ENCODE results near the gene SEC14L6.
"Not testable (repeated sequence)": the region's sequence is repeated elsewhere in the genome, so short reads cannot be mapped to it uniquely, and the experiment has no call there.

Gene SEC14L6

DNA sequence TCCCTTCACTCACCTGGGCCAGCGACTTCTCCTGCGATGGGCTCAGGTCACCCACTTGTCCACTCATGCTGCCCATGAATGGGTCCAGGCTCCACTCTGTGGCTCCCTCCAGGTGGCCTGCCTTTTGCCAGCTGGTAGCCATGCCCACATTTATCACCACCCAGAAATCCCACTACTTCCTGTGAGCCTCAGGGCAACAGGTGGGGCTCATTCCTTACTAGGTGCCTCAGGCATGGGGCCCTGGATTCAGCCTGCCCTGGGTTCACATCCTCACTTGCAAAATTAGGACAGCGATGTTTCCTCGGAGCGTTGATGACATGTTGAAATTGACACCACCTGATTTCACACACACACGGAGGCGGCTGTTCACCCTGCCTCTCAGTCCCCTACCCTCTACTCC, at the start of gene SEC14L6:
SEC14L6 (minus strand) TSS at position 126 of the 400 bp plus-strand sequence; CDS start at position 67, 59 bp downstream.
- in situ Hi-C loops (cut with MboI; ENCODE audit: low sequenced_read_pairs), result no loop called here

DNA sequence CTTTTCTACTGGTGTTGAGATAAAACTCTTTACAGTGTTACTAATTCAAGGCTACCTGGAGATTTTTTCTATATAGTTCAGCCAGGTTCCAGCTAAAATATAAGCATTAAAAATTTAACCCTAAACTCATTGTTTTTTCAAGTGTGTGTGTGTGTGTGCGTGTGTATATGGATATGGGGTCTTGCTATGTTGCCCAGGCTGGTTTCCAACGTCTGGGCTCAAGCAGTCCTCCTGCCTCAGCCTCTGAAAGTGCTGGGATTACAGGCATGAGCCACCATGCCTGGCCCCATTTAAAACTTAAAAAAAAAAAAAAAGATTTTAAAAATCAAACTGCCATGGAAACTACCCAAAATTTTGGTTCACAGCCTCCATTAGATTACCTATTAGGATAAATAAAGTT, 49.7 kb upstream of the SEC14L6 start:
- in situ Hi-C loops (cut with MboI; ENCODE audit: low sequenced_read_pairs), result no loop called here

DNA sequence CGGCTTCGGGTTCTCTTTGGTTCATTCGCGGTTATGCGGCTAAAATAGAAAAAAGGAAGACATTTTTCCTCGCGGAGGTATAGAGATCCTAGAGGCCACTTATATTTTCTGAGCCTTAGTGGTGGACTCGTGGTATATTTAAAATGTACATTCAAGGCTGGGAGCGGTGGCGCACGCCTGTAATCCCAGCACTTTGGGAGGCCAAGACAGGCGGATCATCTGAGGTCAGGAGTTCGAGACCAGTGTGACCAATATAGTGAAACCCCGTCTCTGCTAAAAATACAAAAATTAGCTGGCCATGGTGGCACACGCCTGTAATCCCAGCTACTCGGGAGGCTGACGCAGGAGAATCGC, 45.8 kb upstream of the SEC14L6 start:
- in situ Hi-C loops (cut with MboI; ENCODE audit: low sequenced_read_pairs), result not testable (repeated sequence)

DNA sequence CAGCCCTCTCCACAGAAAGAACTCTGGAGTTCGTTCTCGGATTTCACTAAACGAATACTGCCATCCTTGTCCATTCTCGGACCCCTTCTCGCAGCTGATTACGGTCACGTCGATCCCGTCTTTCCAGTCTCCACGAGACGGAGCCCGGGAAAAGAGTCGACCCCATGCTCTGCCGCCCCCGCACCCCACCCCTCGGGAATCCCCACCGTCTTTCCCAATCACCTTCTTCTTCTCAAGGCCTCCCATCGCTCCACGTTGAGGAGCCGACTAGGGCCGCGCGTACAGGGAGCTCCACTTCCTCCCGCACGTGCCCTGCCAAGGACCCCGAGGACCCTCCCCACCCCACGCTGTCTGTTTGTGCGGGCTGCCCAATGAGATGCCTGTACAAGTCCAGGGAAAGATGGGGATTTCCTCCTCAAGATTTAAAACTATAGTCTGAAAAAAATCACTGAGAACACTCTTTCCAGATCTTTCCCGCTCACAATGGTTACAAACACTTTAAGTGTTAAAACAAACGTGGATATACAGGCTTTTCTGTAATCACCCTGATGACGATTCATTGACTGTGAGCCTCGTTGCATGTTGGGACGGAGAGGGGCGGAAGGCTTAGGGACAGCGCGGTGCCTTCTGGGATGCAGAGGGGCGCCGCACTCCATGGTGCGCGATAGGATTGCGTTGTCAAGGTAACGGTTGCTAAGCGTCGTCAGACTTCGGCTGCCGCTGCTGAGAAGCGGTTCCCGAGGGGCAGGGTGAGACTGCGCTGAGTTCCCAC, 45.2 kb upstream of the SEC14L6 start, which contains the start of gene PES1:
PES1 (minus strand) TSS at position 323 of the 772 bp plus-strand sequence; CDS start at position 246, 77 bp downstream.
- in situ Hi-C loops (cut with MboI; ENCODE audit: low sequenced_read_pairs), result no loop called here

DNA sequence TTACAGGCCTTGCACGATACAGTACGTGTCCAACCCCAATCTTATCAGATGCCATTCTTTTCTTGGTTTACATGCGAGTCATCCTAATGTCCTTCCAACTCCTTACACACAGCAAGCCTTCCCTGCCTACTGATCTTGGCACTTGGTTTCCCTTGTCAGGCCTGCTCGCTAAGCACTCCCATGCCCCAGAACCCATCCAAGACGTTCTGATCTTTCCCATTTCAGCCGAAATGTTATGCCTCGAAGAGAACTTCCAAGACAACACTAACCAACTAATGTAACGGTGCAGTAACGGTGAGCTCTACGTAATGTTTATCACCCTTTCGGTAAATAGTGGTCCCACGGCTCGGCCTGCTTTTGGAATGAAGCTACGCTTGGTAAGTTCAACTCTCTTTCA, 44.6 kb upstream of the SEC14L6 start:
- in situ Hi-C loops (cut with MboI; ENCODE audit: low sequenced_read_pairs), result no loop called here

DNA sequence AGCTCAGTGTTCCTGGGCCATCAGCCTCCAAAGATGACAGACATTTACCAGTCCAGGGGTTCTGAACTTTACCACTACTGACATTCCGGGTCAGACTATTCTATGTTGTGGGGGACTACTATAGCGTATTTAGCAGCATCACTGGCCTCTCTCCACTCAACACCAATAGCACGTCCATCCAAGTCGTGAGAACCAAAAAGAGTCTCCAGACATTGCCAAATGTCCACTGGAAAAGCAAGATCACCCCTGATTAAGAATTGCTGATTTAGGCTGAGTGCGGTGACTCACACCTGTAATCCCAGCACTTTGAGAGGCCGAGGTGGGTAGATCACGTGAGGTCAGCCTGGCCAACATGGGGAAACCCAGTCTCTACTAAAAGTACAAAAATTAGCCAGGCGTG, 39.9 kb upstream of the SEC14L6 start:
- in situ Hi-C loops (cut with MboI; ENCODE audit: low sequenced_read_pairs), result no loop called here

DNA sequence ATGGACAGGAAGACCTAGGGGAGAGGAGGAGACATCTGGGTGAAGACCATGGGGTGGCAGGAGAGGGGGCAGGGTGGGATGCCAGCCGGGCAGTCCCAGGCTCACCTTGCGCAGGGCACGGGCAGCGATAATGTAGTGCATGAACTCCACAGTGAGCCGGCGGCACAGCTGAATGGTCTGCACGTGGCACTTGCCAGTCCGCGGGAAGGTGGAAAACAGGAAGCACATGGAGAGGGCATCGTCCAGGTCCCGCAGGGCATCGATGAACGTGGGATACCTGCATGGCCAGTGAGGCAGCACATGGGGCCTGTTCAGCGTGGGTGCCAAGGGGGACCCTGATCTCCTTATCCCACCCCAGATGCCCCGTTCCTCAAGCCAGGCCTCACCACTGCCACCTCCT, 37.9 kb upstream of the SEC14L6 start:
- in situ Hi-C loops (cut with MboI; ENCODE audit: low sequenced_read_pairs), result no loop called here

DNA sequence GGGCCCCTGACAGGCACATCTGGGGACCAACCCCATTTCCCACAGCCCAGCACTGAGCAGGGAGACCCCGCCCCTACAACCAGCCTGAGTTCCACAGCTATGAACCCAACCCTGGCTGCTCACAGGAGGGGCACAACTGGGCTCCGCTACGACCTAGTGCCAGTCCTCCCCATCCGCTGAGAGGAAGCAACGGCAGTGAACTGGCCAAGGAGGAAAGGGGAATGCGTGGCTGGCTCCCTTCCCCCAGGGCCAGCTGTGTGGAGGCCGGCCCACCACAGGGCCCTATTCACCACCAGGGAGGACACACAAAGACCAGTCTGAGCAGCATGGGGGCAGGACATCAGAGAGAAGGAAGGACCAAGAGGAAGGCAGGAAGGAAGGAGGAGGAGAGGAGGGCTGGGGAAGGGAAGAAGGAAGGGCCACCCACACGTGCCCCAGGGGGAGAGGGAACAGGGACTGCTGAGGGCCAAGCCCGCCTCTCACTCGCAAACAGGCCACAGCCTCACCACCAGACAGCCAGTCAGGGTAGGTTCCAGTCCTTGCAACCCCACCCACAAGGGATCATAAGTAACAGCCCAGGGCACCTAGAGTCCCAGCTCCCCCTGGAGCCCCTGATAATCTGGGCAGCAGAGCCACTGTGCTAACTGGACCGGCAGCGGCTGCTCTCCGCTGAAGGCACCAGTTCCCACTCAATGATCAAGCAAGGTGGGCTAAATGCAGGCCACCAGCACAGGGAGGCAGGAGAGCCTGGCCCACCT, 36.4 kb upstream of the SEC14L6 start:
- in situ Hi-C loops (cut with MboI; ENCODE audit: low sequenced_read_pairs), result no loop called here

DNA sequence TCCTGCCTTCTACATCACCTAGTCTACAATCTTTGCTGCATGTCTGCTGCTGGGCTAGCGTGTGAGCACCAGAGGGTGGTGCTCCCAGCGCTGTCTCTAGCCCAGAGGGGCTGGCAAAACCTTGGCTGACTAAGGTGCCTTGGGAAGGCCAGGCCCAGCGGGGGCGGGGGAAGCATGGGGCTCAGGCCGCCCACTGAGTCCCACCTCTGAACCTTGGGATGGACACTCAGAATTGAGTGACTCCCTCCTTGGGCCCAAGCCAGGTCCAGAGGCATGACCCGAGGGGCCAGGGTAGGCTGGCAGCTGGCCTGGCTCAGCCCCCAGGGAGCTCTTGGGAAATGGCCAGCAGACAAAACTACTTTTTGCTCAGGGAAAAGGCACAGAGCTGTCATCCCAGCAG, 35.5 kb upstream of the SEC14L6 start:
- in situ Hi-C loops (cut with MboI; ENCODE audit: low sequenced_read_pairs), result no loop called here

DNA sequence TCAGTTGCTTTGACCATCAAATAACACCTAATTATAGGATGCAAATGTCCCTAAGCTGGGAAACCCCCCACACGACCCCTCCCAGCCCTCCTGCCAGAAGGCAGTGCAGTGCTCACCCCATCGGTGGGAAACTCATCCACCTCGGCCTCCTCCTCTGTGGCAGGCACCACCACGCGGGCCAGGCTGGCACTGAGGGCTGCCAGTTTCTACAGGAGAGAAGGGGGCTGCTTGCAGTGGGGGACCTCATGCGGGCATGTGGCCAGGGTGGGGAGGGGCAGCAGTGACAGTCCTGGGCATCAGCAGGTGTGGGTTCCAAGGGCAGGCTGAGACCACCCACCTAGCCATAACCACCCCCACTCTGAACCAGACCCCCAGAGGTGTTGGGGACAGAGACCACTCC, 34.4 kb upstream of the SEC14L6 start:
- in situ Hi-C loops (cut with MboI; ENCODE audit: low sequenced_read_pairs), result no loop called here

DNA sequence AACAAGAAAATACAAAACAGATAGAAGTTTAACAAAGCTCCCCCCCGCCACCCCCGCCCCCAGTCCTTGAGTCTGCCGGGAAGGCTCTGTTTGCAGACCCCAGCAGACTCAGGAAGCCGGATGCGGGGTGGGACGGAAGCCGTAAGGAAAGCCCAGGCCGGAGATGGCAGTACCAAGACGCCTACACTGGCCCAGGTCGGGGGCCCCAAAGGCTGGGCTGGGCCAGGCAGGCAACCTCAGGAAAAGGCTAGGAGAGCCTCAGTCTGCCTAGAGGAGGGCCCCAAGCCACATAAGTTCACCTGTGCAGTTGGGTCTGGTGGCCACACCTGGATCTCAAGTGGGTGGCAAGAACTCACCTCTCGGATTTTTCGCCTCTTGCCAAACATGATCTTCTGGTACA, 31.9 kb upstream of the SEC14L6 start:
- in situ Hi-C loops (cut with MboI; ENCODE audit: low sequenced_read_pairs), result no loop called here

DNA sequence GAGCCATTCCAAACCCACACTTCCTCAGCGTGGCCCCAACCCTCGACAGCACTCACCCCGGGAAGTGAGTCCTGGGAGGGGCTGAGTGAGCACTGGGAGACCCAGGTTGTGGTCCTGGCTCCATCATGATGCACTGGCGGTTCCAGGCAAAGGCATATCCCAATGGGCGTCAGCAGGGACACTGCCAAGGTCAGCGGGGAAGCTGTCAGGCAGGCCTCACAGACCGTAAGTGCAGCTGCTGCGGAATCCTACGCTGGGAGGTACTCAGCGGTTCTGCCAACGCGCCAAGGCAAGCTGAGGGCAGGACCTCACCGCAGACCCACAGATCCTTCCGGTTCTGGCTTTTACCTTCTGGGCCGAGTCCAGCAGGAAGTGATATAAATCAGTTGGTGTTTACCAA, 29.3 kb upstream of the SEC14L6 start:
- in situ Hi-C loops (cut with MboI; ENCODE audit: low sequenced_read_pairs), result no loop called here

DNA sequence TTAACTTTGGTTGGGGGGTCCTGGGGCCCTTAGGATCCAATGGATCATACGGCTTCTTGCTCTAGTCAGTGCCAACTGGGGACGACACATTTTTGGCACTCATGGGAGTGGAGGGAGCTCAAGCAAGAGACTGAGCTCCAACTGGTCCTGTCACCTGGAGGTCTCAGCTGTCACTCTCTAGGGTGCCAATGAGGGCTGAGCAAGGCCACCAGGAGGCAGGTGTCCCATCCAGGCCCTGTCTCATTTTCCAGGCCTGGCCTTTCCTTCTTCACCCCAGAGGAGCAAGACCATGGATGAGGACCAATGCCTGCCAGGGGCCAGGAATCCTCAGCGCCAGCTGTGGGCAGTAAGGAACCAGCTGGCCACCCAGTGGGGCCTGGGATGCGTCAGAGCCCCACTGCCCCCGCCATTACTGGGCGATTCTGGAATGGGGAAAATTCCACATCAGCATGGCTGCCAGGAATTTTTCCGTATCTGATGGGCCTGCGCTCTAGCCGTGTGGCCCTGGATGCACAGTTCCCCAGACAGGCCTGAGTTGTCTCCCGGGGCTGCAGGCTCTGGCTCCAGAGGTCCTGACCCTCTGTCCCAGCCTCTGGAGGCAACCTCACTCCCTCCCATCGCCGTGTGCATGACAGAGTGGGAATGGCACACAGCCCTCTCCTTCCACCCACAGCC, 28.6 kb upstream of the SEC14L6 start:
- in situ Hi-C loops (cut with MboI; ENCODE audit: low sequenced_read_pairs), result no loop called here

DNA sequence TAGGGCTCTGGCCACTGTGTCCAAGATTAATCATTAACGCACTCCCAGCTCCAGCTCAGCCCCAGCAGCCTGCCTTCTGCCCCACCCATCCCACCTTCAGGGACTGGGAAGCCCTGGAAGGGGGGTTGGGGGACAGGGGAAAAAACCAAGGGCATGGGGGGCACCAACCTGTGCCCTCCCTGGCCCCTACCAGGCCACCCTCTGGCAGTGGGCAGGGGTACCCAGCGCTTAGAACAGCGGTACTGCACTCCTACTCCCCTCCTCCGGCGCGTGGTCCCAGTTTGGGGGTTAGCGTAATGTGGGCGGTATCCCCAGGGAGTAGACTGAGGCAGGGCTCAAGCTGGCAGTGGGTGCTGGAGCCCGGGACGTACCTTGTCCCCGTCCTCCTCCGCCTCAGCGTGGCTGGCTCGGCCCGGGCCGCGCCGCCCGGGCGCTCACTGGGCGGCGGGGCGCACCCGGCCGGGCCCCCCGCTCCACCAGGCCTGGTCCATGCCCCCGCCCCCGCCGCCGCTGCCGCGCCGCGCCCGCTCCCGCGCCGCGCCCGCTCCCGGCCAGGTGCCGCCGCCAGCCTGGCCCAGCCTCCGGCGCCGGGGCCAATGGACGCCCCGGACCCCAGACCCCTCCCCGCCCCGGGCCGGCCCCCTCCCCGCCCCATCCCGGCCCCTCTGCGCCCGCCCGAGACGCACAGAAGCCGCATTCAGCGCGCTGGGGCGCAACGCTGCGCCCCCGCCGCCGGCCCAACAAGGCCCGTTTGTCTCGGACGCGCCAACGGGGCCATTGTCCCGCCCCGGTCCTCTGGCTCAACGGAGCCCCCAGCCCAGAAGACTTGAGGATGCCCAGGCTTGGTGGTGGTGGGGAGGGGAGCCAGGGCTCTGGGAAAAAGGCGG, 27.8 kb upstream of the SEC14L6 start, which contains the start of gene GAL3ST1:
GAL3ST1 (minus strand) TSS at position 571 of the 887 bp plus-strand sequence. CDS start 17,273 bp downstream, outside the sequence.
- in situ Hi-C loops (cut with MboI; ENCODE audit: low sequenced_read_pairs), result no loop called here

DNA sequence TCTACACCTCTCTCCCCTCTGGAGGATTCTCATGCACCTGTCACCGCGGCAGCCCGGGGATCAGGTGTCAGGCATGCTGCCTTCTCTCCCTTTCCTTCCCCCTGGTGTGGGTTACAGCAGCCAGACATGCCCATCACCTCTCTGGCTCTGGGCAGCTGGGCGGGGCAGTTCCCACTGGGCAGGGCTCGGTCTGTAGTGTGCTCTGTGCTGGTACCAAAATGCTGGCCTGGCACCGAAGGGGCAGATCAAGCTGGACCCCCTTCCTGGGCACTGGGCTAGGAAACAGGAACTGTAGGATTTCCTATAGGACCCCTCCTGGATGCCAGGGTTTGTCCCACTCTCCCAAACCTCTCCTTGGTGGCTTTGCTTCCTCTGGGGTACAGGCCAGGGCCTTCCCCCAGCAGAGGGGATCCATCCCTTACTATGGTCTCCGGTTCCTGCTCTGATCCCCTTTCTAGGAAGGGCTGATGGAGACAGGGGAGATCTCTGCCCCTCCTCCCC, 27.1 kb upstream of the SEC14L6 start:
- in situ Hi-C loops (cut with MboI; ENCODE audit: low sequenced_read_pairs), result no loop called here

DNA sequence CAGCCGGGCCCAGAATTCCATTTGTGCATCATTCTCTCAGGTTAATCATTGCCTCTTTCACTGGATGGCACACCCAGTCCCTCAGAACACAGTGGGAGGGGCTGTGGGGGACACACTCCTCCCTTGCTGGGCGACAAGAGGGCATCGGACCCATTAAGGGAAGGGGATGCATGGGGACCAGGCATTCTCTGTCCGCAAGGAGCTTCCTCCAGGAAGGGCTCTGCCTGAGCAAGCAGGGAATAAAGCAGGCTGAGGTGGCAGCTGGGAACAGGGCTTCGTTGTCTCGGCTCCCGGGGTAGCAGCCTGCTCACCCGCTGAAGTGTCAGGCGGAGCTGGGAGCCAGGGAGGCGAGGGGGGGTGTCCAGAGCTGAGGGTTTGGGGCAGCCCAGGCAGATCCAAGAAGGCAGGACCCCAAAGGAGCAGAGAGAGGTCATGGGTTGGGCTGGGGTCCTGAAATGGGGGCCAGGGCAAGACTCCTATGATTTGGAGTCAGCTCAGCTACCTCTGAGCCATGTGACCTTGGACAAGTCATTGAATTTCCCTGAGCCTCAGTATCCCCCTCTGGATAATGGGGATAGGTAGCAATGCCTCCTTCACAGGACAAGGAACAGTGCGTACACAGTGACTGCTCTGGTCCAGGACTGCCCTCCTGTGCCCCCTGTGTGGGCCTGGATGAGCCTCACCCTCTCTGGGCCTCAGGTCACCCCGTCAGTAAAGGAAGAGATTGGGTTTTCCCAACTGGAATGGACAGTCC, 26.5 kb upstream of the SEC14L6 start:
- in situ Hi-C loops (cut with MboI; ENCODE audit: low sequenced_read_pairs), result no loop called here

DNA sequence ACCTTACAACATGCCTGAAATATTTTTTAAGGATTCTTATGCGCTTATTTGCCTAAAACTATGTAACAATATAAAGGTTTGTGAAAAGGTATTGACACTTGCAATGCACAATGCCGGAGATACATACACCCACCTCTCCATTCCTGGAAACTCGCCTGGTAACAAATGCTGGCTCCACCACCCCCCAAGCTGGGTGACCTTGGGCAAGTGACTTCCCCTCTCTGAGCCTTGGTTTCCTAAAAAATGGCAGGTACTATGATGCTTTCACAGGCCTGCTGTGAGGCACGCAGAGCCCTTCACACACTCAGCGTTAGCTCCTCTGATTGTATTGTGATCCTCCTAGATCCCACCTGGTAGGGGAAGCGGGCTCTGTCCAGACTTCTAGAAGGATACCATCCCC, 25.7 kb upstream of the SEC14L6 start:
- in situ Hi-C loops (cut with MboI; ENCODE audit: low sequenced_read_pairs), result no loop called here

DNA sequence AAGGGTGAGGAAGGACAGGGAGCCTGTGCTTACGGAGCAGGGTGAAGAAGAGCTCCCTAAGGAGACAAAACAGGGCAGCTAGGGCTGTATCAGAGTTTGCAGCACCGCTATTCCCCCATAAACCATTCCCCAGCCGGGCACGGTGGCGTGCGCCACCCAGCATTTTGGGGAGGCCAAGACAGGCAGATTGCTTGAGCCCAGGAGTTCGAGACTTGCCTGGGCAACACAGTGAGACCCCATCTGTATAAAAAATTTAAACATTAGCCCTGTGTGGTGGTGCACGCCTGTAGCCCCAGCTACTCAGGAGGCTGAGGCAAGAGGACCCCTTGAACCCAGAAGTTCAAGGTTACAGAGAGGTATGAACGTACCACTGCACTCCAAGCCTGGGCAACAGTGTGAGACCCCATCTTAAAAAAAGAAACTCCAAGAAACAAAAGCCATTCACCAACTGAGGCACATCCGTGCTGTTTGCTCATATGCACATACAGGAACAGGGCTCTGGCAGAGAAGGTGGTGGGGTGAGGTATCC, 23.2 kb upstream of the SEC14L6 start:
- in situ Hi-C loops (cut with MboI; ENCODE audit: low sequenced_read_pairs), result no loop called here

DNA sequence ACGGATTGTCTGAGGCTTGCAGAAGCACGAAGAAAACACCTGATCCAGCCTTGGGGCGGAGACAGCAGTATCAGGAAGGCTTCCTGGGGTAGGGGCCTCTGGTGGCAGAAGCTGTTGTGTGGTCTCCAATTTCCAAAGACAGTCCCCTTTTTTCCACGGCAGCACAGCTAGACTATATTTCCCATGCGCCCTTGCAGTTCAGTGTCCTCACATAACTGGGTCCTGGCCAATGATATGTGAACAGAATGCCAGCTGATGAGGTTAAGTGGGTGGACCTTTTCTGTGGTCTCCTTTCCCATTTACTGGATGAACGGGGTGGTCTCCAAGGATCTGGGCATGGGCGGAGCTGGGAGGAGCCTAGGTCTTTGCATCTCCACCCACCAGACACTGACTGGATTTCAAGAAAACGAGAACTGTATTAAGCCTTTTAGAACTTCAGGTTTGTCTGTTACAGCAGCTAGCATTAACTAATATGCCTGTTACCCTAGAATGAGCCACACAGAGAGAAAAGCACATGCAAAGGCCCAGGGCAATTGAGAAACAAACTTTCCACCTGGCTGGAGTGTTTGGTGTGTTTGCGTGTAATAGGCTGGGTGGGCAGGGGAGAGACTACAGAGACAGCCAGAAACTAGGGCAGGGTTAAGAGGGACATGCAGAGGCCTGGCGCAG, 21.7 kb upstream of the SEC14L6 start:
- in situ Hi-C loops (cut with MboI; ENCODE audit: low sequenced_read_pairs), result no loop called here
